GM21723 (cell line): ENCODE measurements around the gene CYP2W1.
A peak's percentile ranks its signal among the peaks of the same experiment; 100 is the strongest.
"Not testable (repeated sequence)": the region's sequence is repeated elsewhere in the genome, so short reads cannot be mapped to it uniquely, and the experiment has no call there.

ENCODE experiments used
- ATAC-seq: cut with Tn5 transposase; IDR thresholded peaks from one replicate; pipeline ENCODE4 v1.9.1; 2021; ENCODE audit warnings: mild to moderate bottlenecking, moderate library complexity; ENCODE audit not compliant: unreplicated experiment

CYP2W1 gene

DNA sequence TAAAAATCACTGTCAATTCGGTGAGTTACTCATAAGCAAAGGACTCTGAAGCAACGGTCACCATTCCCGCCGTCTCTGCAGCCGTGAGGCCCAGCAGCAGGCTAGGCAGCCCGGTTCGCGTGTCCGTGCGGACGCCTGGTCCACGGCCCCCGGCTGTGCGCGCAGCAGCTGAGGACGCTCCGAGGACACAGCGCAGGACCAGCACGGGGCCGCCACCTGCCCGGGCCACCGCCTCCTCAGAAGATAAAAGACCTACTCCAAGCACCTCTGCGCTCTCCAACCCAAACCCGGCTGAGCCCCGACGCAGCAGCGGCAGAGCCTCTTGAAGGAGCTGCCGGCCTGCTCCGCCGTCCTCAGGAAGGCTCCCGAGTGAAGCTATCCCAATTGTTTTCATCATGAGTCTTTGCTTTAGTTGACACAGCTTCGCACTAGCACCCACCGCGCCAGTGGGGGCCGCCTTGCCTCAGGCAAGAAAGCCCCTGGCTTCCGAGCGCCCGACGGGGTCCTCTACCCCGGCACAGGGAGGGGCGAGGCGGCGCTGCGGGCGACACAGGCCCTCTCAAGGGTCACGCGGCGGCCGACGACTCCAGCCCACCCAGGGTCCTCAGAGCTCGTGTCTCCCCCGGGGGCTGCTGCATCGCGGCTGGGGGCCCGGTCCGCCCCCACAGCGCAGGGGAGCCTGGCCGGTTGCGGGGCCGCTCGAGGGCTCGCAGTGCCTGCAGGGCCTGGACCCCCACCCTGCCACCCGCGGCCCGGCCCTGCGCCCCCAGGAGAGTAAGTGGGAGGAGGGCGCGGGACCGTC lies 44.5 kb downstream of the CYP2W1 start:
- no peak for ATAC-seq

GRCh38 chr7:1028044-1028770 lies 45.2 kb downstream of the CYP2W1 start:
- peak; percentile 42 for ATAC-seq

DNA sequence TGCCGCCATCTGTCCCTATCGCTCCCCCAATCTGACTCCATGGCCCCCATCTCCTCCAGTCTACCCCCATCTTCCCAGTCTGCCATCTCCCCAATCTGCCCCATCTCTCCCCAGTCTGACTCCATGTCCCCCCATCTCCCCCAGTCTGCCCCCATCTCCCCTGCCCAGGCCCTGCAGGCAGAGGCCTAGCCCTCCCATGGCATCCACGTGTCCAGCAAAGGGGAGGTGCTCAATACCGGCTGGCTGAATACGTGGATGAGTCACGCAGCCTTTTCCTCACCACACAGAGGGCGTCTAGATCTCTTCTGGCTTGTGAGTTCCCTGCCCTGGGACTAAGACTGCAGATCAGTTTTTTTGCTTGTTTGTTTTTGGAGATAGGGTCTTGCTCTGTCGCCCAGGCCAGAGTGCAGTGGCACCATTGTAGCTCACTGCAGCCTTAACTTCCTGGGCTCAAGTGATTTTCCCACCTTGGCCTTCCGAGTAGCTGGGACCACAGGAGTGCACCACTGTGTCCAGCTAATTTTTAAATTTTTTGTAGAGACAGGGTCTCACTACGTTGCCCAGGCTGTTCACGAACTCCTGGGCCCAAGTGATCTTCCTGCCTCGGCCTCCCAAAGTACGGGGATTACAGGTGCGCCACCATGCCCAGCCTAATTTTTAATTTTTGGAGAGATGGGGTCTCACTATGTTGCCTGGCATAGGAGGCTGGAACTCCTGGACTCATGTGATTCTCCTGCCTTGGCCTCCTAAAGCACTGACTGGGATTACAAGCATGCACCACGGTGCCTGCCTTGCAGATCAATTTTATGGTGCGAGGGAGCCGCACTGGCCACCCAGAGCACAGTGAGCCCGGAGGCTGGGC lies 46.0 kb downstream of the CYP2W1 start:
- peak; percentile 18 for ATAC-seq

DNA sequence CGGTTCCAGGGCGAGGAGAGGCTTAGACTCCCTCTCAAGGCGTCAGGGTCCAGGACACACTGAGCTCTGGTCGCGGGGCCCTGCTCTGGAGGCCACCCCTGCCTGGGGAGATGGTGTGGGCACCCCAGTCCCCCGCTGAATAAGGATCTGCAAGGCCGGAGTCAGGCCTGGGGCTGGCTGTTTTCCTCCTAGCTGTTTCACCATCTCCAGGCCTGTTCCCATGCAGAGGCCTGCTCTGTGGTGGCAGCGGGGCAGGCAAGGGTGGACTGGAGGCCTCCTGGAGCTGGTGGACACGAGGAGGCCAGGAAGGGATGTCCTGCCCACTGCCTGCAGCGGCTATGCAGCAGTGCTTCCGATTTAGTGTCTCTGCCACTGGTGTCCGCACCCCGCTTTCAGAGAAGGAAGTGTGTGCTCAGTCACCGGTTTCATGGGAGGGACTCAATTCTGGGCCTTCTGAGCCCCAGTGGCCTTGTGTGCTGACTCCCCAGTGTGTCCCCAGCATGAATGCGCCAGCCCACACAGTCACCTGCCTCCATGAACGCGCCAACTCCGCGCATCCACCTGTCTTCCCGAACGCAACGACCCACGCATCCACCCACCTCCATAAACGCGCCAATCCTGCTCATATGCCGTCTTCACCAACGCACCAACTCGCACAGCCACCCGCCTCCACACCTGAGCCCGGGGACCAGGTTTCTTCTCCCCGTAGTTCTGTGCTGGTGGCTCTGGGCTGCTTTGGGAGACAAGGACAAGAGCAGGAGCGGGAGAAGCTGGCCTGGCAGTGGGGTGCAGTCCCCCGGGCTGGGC lies 46.9 kb downstream of the CYP2W1 start:
- no peak for ATAC-seq

DNA sequence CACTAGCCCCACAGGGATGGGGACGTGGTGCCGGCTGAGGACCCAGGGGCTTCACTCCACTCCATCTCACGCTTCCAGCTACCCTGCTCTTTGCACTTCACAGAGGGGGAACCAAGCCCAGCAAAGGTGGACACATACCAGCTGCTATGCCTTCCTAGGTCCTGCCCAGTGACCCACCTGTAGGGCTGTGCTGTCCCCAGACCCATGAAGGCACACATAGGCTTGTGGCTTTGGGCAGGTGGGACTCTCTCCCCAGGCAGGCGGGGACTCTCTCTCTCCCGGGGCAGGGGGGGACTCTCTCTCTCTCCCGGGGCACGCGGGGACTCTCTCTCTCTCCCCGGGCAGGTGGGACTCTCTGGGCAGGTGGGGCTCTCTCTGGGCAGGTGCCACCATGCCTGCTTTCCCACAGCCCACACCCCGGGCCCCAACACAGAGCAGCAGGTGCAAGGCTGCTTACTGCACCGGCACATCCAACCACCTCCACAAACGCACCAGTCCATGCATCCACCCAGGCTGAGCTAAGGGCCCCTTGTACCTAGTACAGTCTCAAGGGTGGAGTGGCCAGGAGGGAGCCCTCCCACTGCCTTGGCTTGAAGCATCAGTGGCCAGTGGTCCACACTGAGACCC lies 47.6 kb downstream of the CYP2W1 start:
- no peak for ATAC-seq

GRCh38 chr7:1031716-1032455 lies 48.9 kb downstream of the CYP2W1 start:
- ATAC-seq = no peak

DNA sequence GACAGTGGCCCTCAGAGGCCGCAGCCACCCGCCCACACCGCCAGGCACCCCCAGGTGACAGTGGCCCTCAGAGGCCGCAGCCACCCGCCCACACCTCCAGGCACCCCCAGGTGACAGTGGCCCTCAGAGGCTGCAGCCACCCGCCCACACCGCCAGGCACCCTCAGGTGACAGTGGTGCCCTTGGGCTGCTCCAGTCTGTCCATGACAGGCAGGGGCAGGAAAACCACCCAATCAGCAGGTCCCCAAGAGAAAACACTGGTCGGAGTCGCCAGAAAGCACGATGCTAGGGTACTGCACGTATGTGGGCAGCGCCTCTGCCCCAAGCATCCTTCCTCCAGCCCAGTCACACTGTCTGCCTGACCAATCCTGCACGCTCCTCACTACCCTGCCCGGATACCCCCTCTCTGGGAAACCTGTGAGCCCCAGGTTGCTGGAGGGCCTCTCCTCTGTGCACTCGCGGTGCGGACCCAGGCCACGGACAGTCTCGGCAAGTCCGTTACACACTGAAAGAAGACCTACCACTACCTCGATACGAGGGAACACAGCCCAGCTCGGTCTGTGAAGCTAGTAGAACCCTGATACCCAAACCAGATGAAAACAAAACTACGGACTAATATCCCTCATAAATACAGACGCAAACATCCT lies 49.7 kb downstream of the CYP2W1 start:
- no peak for ATAC-seq

DNA sequence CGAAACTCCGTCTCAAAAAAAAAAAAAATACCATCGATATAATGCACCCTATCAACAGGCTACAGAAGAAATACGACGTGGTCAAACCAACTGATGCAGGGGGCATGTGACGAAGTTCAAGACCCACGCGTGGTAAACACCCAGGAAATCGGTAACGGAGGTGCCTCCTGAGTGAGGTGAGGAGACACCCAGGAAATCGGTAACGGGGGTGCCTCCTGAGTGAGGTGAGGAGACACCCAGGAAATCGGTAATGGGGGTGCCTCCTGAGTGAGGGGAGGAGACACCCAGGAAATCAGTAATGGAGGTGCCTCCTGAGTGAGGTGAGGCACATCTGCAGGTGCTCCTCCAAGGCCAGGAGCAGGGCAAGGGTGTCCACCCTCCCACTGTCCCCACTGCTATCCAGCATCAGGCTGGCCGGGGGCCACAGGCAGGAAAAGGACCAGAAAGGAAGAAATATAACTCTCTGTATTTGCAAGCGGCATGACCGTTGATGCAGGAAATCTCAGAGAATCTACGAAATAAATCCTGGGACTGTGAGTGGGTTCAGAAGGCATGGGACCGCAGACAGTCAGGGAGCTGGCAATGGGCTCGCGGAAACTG lies 50.7 kb downstream of the CYP2W1 start:
- no peak for ATAC-seq

DNA sequence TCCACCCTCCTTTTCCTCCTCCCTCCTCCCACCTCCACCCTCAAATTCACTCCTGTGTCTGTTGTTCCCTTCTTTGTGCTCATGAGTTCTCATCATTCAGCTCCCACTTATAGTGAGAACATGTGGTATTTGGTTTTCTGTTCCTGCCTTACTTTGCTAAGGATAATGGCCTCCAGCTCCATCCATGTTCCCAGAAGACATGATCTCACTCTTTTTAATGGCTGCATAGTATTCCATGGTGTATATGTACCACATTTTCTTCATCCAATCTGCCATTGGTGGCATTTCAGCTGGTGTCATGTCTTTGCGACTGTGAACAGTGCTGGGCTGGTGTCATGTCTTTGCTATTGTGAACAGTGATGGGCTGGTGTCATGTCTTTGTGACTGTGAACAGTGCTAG lies 51.8 kb downstream of the CYP2W1 start:
- ATAC-seq = not testable (repeated sequence)

GRCh38 chr7:1036164-1036928 lies 53.4 kb downstream of the CYP2W1 start:
- not testable (repeated sequence) for ATAC-seq
